Epithelial cell of esophagus (primary cell): Measurements from ENCODE around the gene CSNK2A2.

Experiments used
- DNase-seq: peaks from one replicate; pipeline ENCODE4 v3.0.0; 2010; ENCODE audit warnings: low read depth
- H3K4me3 ChIP-seq: 2 replicates; pipeline ENCODE4 v1.5.1; 2011; ENCODE audit warnings: mild to moderate bottlenecking, low read length, control low read depth
- CTCF ChIP-seq: IDR thresholded peaks from 2 replicates; pipeline ENCODE4 v1.5.1; 2011; ENCODE audit warnings: low read depth, mild to moderate bottlenecking, low read length, control low read depth, inconsistent platforms; ENCODE audit not compliant: insufficient read depth; ENCODE audit errors: missing control alignments

Gene CSNK2A2

GRCh38 chr16:58194790-58195189 lies 3.1 kb downstream of the CSNK2A2 start:
- DNase-seq, result no peak
- no peak overlapping the region for H3K4me3 ChIP-seq
- TF ChIP-seq CTCF, result no peak

- TF ChIP-seq CTCF, result no peak
- H3K4me3 ChIP-seq, result no peak overlapping the region
- DNase-seq, result no peak
These were observed 10.1 kb downstream of the CSNK2A2 start for GRCh38 chr16:58187665-58188421.

- no peak overlapping the region for H3K4me3 ChIP-seq
- DNase-seq, result peak; percentile 14
- no peak for TF ChIP-seq CTCF
These were observed 10.8 kb downstream of the CSNK2A2 start for GRCh38 chr16:58187092-58187491.

GRCh38 chr16:58186176-58186944 lies 11.5 kb downstream of the CSNK2A2 start:
- TF ChIP-seq CTCF, result no peak
- H3K4me3 ChIP-seq, result no peak overlapping the region
- DNase-seq, result no peak

- no peak for DNase-seq
- no peak overlapping the region for H3K4me3 ChIP-seq
These were observed 20.6 kb downstream of the CSNK2A2 start for GRCh38 chr16:58177353-58177710.

GRCh38 chr16:58176608-58177352 lies 21.1 kb downstream of the CSNK2A2 start:
- no peak for TF ChIP-seq CTCF
- no peak overlapping the region for H3K4me3 ChIP-seq
- DNase-seq, result no peak

More at GRCh38 chr16:58177353-58177710, 20.6 kb downstream of the CSNK2A2 start:
- TF ChIP-seq CTCF, result no peak
